Activated naive CD8-positive, alpha-beta T cell treated with anti-CD3 and anti-CD28 coated beads, Interleukin-2, amount 10 ng/mL, durations not matched to agents 7 days and 5 days (primary cell): Measurements from ENCODE around the gene PIGX. TPM values are rescaled to one million over a fixed set of nuclear protein-coding genes. Genes with fewer than 3 reads are reported as not detected.

Experiments used
- ATAC-seq: fragments of 150-1000 bp; cut with Tn5 transposase; one replicate; pipeline ENCODE4 v1.10.0; 2021; ENCODE audit warnings: low read depth, moderate library complexity
- POLR2A ChIA-PET: fragments of 350-600 bp; sonication (Branson Sonifier 250); formaldehyde crosslinking; loops from one replicate; lab custom pipeline; 2021; ENCODE audit warnings: antibody characterized with exemption; lab: Charles Lee
- DNase-seq: peaks from one replicate; pipeline ENCODE4 v3.0.0; 2021
- H3K27ac Mint-ChIP-seq: one replicate; pipeline ENCODE4 v1.8.0; 2022; ENCODE audit warnings: mild to moderate bottlenecking, mixed read lengths
- H3K27me3 Mint-ChIP-seq: one replicate; pipeline ENCODE4 v1.8.0; 2022; ENCODE audit warnings: mild to moderate bottlenecking, moderate library complexity, mixed read lengths
- H3K36me3 Mint-ChIP-seq: one replicate; pipeline ENCODE4 v1.8.0; 2021; ENCODE audit warnings: mild to moderate bottlenecking, mixed read lengths
- H3K4me1 Mint-ChIP-seq: one replicate; pipeline ENCODE4 v1.8.0; 2021; ENCODE audit warnings: mixed read lengths
- H3K4me3 Mint-ChIP-seq: one replicate; pipeline ENCODE4 v1.8.0; 2022; ENCODE audit warnings: mild to moderate bottlenecking, moderate library complexity, mixed read lengths
- H3K9me3 Mint-ChIP-seq: one replicate; pipeline ENCODE4 v1.8.0; 2021; ENCODE audit warnings: mixed read lengths
- total RNA-seq, 2 experiments: library from RNA; stranded (reverse); gene quantifications; one replicate each; pipeline ENCODE4 v1.2.3, GENCODE V29; 2021

Gene PIGX
- total RNA-seq, 2 experiments from 2014 or later: 32.6 to 33.5 TPM

DNA sequence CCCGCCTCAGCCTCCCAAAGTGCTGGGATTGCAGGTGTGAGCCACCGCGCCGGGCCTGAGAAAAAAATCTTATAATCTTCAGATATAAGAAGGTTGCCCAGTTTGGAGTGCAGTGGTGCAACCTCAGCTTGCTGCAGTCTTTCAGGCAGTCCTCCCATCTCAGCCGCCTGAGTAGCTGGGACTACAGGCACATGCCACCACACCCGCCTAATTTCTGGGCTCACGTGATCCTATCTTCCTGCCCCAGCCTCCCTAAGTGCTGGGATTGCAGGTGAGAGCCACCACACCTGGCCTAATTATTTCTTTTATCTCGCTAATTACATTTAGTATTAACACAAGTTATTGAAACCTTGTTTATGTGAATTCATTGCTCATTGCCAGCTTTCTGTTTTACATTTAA lies 41.0 kb downstream of the PIGX start:
- no peak for DNase-seq
- Mint-ChIP-seq H3K4me1 (peaks cover 36% of the 10 kb centered on the region), H3K27me3 (no peaks in the 10 kb centered on the region), H3K9me3 (peaks cover 7% of the 10 kb centered on the region), H3K4me3 (no peak overlapping the region), H3K27ac (no peak overlapping the region), H3K36me3 (peaks cover 77% of the 10 kb centered on the region)
- POLR2A ChIA-PET: no interaction called here
- ATAC-seq: no peak

DNA sequence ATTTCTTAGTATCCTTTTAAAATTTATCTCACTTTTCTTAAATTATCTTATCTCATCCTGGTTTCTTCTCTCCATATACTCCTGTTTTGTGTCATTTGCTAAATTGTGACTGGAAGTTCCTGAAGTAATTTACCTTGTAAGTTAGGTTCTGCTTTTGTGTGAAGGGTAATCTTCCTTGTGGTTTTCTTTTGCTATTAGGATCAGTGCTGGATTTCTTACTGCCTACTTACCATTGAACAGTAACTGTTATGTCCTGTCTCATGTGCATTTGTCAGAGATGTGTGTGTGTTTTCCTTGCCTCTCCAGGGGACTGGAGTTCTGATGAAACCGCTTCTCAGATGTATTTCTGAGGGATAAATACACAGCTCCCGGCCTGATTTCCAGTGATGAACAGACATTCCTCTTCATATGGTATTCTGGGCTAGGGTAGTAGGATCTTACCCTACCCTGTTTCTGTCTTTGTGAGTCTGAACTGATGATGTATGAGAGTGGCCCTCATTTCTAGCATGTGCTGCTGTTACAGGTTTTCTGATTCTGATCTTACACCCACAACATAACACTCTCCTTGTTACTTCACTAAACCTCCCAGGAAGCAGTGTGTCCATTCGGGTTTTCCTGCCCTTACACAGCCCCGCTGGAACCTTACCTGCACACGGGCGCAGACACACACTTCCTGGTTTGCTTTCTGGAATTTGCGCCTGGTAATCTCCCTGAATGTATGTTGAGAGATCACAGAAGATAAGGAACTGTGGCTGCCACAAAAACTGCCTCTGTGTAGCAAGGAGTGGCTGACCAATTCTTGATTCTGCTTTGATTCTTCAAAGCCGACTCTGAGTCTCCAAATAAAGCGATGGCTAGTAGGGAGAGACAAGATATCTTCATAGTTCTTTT lies 42.2 kb downstream of the PIGX start:
- H3K27me3 Mint-ChIP-seq: no peaks in the 10 kb centered on the region
- H3K4me1 Mint-ChIP-seq: peaks cover 32% of the 10 kb centered on the region
- H3K27ac Mint-ChIP-seq: no peak overlapping the region
- no peak overlapping the region for H3K4me3 Mint-ChIP-seq
- POLR2A ChIA-PET: no interaction called here
- peaks cover 69% of the 10 kb centered on the region for H3K36me3 Mint-ChIP-seq
- DNase-seq: no peak
- peaks cover 7% of the 10 kb centered on the region for H3K9me3 Mint-ChIP-seq
- ATAC-seq: no peak

DNA sequence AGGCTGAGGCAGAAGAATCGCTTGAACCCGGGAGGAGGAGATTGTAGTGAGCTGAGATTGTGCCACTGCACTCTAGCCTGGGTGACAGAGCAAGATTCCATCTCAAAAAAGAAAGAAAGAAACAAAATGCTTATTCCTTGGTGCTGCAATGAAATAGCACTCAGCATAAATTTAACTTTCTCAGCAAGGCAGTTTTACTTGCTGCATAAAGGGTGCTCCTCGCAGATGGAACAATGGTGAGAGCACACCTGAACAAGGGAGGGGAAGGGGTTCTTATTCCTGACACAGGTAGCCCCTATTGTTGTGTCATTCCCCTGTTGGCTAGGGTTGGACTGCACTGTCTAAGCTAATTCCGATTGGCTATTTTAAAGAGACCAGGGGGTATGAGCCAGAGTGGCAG lies 44.6 kb downstream of the PIGX start:
- H3K27ac Mint-ChIP-seq: no peak overlapping the region
- no peak for DNase-seq
- peaks cover 29% of the 10 kb centered on the region for H3K4me1 Mint-ChIP-seq
- peaks cover 62% of the 10 kb centered on the region for H3K36me3 Mint-ChIP-seq
- H3K9me3 Mint-ChIP-seq: peaks cover 7% of the 10 kb centered on the region
- POLR2A ChIA-PET: no interaction called here
- ATAC-seq: no peak
- H3K27me3 Mint-ChIP-seq: no peaks in the 10 kb centered on the region
- no peak overlapping the region for H3K4me3 Mint-ChIP-seq

DNA sequence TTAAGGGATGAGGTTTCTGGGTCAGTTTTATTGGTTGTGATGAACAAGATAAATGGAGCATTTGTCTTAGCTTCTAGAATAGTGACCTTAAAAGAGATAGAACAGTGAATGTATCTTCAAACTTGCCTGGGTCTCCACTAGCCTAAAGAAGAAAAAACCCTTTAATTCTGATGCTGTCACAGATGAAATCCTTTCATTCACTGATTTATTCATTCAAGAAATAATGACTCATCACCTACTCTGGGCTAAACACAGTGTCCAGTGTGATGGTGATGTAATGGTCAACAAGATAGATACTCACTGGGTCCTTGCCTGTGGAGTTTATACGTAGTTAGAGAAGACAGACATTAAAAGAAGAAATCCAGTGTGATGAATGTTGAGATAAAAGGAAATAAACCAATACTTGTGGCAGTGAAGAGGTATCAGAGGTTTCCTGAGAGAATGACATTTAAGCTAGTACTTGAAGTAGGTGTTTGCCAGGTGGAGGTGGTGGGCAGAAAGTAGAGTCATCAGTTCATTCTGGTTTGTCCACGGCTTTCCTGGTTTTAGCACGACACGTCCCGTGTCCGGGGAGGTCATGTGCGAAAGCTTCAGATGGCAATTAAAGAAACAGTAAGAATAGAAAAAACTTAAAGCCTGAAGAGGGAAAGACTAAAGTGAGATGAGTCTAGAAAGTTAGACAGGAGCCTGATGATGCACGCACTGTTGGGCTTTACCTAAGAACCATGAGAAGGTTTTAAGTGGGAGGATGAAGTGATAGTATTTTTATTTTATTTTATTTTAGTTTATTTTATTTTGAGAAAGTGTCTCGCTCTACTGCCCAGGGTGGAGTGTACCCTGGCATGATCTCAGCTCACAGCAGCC lies 45.9 kb downstream of the PIGX start:
- H3K27me3 Mint-ChIP-seq: no peaks in the 10 kb centered on the region
- peak overlapping the region; percentile 17 for H3K27ac Mint-ChIP-seq
- POLR2A ChIA-PET: interaction anchor here (0.7 to 1.6 kb wide), 2 partner anchors 17 to 214 kb away, joined by 3 to 4 read pairs; no protein-coding TSS in a partner anchor
- H3K36me3 Mint-ChIP-seq: peaks cover 59% of the 10 kb centered on the region
- H3K4me1 Mint-ChIP-seq: peaks cover 29% of the 10 kb centered on the region
- no peak overlapping the region for H3K4me3 Mint-ChIP-seq
- peaks cover 7% of the 10 kb centered on the region for H3K9me3 Mint-ChIP-seq
- no peak for DNase-seq
- ATAC-seq: no peak

DNA sequence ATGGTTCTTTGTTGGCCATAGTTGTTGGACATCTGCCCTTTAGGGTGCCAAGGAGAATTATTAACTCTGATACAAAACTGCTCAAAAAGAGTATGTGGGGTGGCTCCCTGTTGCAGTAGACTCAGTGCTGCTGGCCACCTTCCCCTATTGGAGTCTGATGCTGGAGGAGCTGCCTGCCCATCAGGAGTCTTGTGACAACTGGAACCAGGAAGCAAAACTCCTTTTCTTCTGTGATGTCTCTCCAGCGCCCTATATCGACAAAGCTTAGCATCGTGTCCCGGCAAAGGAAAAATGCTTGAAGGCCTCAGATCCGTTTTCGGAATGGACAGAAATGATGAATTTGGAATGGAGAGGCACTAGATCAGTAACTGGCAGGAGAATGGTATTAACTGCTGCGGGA lies 51.0 kb downstream of the PIGX start:
- no peak for ATAC-seq
- Mint-ChIP-seq H3K27me3 (no peaks in the 10 kb centered on the region), H3K9me3 (peaks cover 3% of the 10 kb centered on the region), H3K36me3 (peaks cover 22% of the 10 kb centered on the region), H3K4me3 (no peak overlapping the region), H3K27ac (no peak overlapping the region), H3K4me1 (peaks cover 6% of the 10 kb centered on the region)
- DNase-seq: no peak
- POLR2A ChIA-PET: interaction anchor here (0.6 kb wide), 1 partner anchor 84 kb away, joined by 3 read pairs; no protein-coding TSS in a partner anchor

DNA sequence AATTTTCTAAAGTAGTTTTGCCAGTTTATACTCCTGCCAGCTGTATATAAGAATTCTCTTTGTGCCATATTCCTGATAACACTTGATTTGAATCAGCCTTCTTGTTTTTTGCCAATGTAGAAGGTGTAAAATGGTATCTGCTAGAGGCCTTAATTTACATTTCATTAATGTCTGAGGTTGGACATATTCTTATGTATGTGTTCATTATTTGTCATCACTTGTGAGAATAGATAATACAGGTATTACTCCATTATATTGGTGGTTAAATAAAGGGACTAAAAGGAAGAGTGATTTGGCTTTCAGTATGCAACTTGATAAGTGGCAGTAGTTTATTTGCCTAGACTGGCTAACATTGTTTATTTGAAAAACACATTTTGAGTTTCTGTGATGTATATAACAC lies 53.3 kb downstream of the PIGX start:
- POLR2A ChIA-PET: interaction anchor here (0.7 kb wide), 1 partner anchor 993 kb away, joined by 3 read pairs; no protein-coding TSS in a partner anchor
- no peak overlapping the region for H3K4me3 Mint-ChIP-seq
- ATAC-seq (no peak), DNase-seq (no peak)
- peaks cover 4% of the 10 kb centered on the region for H3K4me1 Mint-ChIP-seq
- H3K27me3 Mint-ChIP-seq: no peaks in the 10 kb centered on the region
- H3K27ac Mint-ChIP-seq: no peak overlapping the region
- H3K9me3 Mint-ChIP-seq: peaks cover 3% of the 10 kb centered on the region
- H3K36me3 Mint-ChIP-seq: peaks cover 15% of the 10 kb centered on the region

DNA sequence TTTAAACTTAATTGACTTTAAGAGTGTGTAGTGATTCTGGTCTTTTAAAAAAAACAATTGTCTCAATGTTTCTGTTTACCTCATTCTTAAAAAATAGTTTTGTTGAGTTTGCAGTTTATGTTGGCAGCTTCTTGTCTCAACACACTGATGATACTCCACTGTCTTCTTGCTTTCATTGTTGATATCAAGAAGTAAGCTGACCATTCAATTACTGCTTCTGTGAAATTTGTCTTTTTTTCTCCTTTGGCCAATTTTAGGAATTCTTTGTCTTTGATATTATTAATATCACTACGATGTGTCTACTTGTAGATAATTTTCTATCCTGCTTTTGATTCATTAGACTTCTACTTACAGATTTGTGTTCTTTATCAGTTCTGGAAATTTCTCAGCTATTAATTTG lies 58.9 kb downstream of the PIGX start:
- POLR2A ChIA-PET: no interaction called here
- Mint-ChIP-seq H3K27ac (no peak overlapping the region), H3K36me3 (peaks cover 29% of the 10 kb centered on the region), H3K27me3 (no peaks in the 10 kb centered on the region), H3K4me1 (peaks cover 25% of the 10 kb centered on the region), H3K4me3 (no peak overlapping the region), H3K9me3 (no peaks in the 10 kb centered on the region)
- ATAC-seq: no peak
- no peak for DNase-seq

DNA sequence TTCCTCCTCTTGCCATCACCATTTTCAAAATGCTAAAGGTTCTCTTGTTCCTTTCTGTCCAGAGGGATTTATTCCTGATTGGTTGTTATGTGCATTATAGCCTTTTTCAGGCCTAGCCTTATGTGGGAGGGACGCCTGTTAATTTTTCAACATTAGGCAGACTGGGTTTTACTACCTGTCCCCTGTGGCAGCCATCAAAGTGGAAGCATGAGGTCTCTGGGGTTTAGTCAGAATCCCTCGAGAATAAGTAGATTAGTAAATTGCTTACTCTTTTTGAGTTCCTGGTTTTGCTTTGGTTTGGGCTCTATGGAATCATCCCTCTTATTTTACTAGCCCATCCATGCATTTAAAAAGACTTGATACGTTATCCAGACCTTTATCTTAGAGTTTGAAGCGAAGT lies 59.9 kb downstream of the PIGX start:
- peaks cover 34% of the 10 kb centered on the region for H3K36me3 Mint-ChIP-seq

DNA sequence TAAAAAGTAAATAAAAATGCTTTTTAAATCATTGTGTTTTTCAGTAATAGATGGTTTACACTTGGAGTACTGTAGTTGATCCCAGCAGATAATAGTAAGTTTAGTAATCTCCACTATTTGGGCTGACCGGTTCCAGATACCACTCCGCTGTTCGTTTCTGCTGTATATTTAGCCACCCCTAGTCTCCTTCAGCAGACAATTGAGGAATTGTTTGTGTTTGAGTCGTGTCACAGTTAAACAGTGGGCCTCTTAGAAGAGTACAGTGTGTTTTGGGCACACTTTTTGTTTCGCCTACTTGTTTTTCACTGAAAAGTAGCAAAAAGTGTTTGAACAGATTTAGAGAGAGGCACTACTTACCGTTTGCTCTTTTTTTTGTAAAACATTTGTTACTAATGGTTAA lies 60.7 kb downstream of the PIGX start:
- POLR2A ChIA-PET: no interaction called here
- Mint-ChIP-seq H3K27me3 (no peaks in the 10 kb centered on the region), H3K4me1 (peaks cover 25% of the 10 kb centered on the region), H3K4me3 (no peak overlapping the region), H3K36me3 (peaks cover 38% of the 10 kb centered on the region), H3K9me3 (no peaks in the 10 kb centered on the region), H3K27ac (no peak overlapping the region)
- ATAC-seq (no peak), DNase-seq (no peak)

More for the DNA sequence above, 59.9 kb downstream of the PIGX start:
- ATAC-seq (no peak), DNase-seq (no peak)
- Mint-ChIP-seq H3K4me3 (no peak overlapping the region), H3K4me1 (peaks cover 25% of the 10 kb centered on the region), H3K27ac (no peak overlapping the region), H3K27me3 (no peaks in the 10 kb centered on the region), H3K9me3 (no peaks in the 10 kb centered on the region)
- POLR2A ChIA-PET: no interaction called here

DNA sequence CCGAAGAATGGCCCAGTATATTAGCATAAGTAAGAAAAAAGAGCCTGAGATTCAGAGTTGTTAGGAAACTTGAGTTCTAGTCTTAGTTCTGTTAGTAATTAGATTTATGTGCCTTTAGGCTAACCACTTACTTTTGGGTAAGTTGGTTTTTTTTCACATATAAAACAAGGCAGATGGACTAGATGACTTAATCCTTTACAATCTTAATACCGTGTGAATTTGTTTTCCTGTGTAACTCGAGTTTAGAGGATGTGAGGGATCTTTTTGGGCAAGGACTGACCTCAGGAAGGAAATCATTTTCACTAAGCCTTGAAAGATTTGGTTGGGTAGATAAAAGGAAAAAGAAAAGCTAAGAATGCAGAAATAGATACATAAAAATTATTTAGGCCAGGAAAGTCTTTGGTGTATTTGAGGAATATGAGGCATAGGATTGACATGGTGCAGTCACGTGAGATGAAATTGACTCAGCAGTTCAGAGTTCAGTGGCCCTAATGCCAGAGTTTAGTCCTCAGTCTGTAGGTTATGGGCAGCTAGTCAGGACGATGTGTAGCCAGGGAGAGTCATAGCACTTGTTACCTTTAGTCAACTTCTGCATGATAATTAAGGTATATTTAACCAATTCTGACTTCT lies 62.1 kb downstream of the PIGX start:
- no peaks in the 10 kb centered on the region for H3K27me3 Mint-ChIP-seq
- POLR2A ChIA-PET: no interaction called here
- ATAC-seq (no peak), DNase-seq (no peak)
- H3K9me3 Mint-ChIP-seq: peaks cover 4% of the 10 kb centered on the region
- H3K36me3 Mint-ChIP-seq: peaks cover 48% of the 10 kb centered on the region
- H3K4me3 Mint-ChIP-seq: peak overlapping the region; percentile 2
- H3K27ac Mint-ChIP-seq: no peak overlapping the region
- H3K4me1 Mint-ChIP-seq: peaks cover 27% of the 10 kb centered on the region

DNA sequence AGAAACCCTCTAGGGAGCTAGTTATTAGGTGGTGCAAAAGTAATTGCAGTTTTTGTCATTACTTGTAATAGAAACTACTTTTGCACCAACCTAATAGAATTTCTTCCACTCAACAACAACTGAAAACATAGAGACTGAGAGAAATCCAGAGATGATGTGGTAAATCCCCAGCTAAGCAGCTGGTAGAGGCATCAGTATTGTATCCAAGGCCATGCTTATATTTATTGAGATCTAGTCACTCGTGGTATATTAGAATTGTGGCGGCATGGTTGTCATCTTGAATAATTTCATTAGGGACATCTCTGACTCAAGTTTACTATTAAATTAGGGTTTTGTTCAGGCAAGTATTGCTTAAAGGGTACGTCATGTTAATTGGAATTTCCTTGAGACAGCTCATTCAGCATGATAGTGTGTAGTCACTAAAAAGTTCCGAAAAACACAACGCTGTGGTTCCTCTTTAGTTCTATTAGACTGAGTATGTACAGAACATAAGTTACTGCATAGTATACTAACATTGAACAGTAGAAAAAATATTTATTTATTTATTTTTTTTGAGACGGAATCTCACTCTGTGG lies 62.8 kb downstream of the PIGX start:
- POLR2A ChIA-PET: no interaction called here
- H3K4me3 Mint-ChIP-seq: no peak overlapping the region
- ATAC-seq: no peak

DNA sequence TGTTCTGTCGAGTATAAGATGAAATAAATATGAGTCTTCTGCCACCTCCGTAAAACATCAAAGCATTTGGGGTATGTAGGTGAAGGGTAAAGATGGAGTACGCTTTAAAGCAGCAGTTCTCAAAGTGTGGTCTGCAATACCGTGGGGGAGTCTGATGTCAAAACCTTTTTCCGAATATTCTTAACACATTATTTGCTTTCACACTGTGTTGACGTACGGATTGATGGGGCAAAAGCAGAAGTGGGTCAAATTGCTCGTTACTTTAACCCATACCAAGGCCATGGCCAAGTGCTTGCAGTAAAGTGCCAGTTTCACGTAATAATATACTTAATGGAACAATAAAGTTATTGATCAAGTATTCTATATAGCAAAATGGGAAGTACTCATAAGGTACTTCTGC lies 63.8 kb downstream of the PIGX start:
- H3K36me3 Mint-ChIP-seq: peaks cover 58% of the 10 kb centered on the region
- H3K27me3 Mint-ChIP-seq: no peaks in the 10 kb centered on the region

More for the DNA sequence above, 62.8 kb downstream of the PIGX start:
- no peak overlapping the region for H3K27ac Mint-ChIP-seq
- peaks cover 9% of the 10 kb centered on the region for H3K9me3 Mint-ChIP-seq
- peaks cover 27% of the 10 kb centered on the region for H3K4me1 Mint-ChIP-seq
- no peak for DNase-seq
- H3K27me3 Mint-ChIP-seq: no peaks in the 10 kb centered on the region
- H3K36me3 Mint-ChIP-seq: peaks cover 53% of the 10 kb centered on the region

DNA sequence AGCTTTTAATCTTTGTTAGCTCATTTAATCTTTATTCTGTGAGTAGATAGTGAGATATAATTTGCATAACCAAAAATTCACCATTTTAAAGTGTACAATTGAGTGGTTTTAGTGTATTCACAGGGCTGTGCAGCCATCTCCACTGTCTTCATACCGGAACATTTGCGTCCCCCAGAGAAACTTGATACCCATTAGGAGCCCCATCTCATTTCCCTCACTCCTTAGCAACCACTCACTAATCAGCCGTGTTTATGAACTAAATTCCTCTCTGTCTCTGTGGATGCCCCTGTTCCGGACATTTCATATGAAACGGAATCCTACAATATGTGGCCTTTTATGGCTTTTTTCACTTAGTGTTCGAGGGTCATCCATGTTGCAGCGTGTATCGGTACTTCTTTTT lies 65.7 kb downstream of the PIGX start:
- peaks cover 13% of the 10 kb centered on the region for H3K9me3 Mint-ChIP-seq
- H3K27me3 Mint-ChIP-seq: no peaks in the 10 kb centered on the region
- DNase-seq (no peak), ATAC-seq (no peak)
- POLR2A ChIA-PET: no interaction called here
- H3K4me1 Mint-ChIP-seq: peaks cover 19% of the 10 kb centered on the region
- no peak overlapping the region for H3K27ac Mint-ChIP-seq
- no peak overlapping the region for H3K4me3 Mint-ChIP-seq
- peaks cover 56% of the 10 kb centered on the region for H3K36me3 Mint-ChIP-seq

More for the DNA sequence above, 63.8 kb downstream of the PIGX start:
- H3K9me3 Mint-ChIP-seq: peaks cover 13% of the 10 kb centered on the region
- ATAC-seq: no peak
- POLR2A ChIA-PET: no interaction called here
- H3K27ac Mint-ChIP-seq: no peak overlapping the region
- DNase-seq: no peak
- no peak overlapping the region for H3K4me3 Mint-ChIP-seq
- peaks cover 27% of the 10 kb centered on the region for H3K4me1 Mint-ChIP-seq
